Measurements from ENCODE around the gene CNOT8. TPM values are rescaled to one million over a fixed set of nuclear protein-coding genes. Genes with fewer than 3 reads are reported as not detected.

The CNOT8 gene
- total RNA-seq, 2 experiments from 2014 or later: 125 to 133 TPM

- no peak overlapping the region for H3K4me3 ChIP-seq (ENCODE audit: low read length)
- H3K9me3 ChIP-seq (ENCODE audit: control insufficient read depth in 1 of 2, insufficient read depth in 1 of 2, low read length in 2 of 2): no peaks in the 10 kb centered on the region
- TF ChIP-seq CTCF (IDR thresholded peaks at IDR 0.05): no peak
- no peak overlapping the region for H3K4me3 Mint-ChIP-seq
- DNase-seq (no peak), ATAC-seq (ENCODE audit: poor library complexity) (no peak)
- no peak overlapping the region for H3K27ac ChIP-seq (ENCODE audit: low read depth in 1 of 2, low read length in 2 of 2)
- no peaks in the 10 kb centered on the region for H3K4me1 ChIP-seq (ENCODE audit: insufficient read depth, low read length)
- ChIA-PET CTCF (no interaction called here), POLR2A (interaction anchor here (2.1 kb wide), 1 partner anchor 16 kb away, joined by 5 read pairs; no protein-coding TSS in a partner anchor)
- no peaks in the 10 kb centered on the region for H3K27me3 Mint-ChIP-seq
- H3K36me3 Mint-ChIP-seq (ENCODE audit: low read depth): no peaks in the 10 kb centered on the region
- no peak overlapping the region for H3K27ac Mint-ChIP-seq
- H3K27me3 ChIP-seq (ENCODE audit: control insufficient read depth in 1 of 2, insufficient read depth in 2 of 2, low read length in 2 of 2): no peaks in the 10 kb centered on the region
- H3K36me3 ChIP-seq (ENCODE audit: insufficient read depth, low read length): no peaks in the 10 kb centered on the region
- intact Hi-C loops (cut with DNase I, micrococcal nuclease): no loop called here
- no peaks in the 10 kb centered on the region for H3K9me3 Mint-ChIP-seq
- H3K4me1 Mint-ChIP-seq (ENCODE audit: low read depth): peaks cover 4% of the 10 kb centered on the region
Measured at GRCh38 chr5:154841273-154841661, 17.2 kb upstream of the CNOT8 start.

- H3K27ac Mint-ChIP-seq: no peak overlapping the region
- no peaks in the 10 kb centered on the region for H3K27me3 Mint-ChIP-seq
- ATAC-seq (ENCODE audit: poor library complexity) (no peak), DNase-seq (no peak)
- H3K4me1 ChIP-seq (ENCODE audit: insufficient read depth, low read length): no peaks in the 10 kb centered on the region
- H3K4me3 ChIP-seq (ENCODE audit: low read length): no peak overlapping the region
- H3K36me3 Mint-ChIP-seq (ENCODE audit: low read depth): no peaks in the 10 kb centered on the region
- no peak overlapping the region for H3K27ac ChIP-seq (ENCODE audit: low read depth in 1 of 2, low read length in 2 of 2)
- H3K9me3 Mint-ChIP-seq: no peaks in the 10 kb centered on the region
- H3K4me3 Mint-ChIP-seq: no peak overlapping the region
- H3K9me3 ChIP-seq (ENCODE audit: control insufficient read depth in 1 of 2, insufficient read depth in 1 of 2, low read length in 2 of 2): no peaks in the 10 kb centered on the region
- ChIA-PET CTCF (no interaction called here), POLR2A (no interaction called here)
- no peaks in the 10 kb centered on the region for H3K27me3 ChIP-seq (ENCODE audit: control insufficient read depth in 1 of 2, insufficient read depth in 2 of 2, low read length in 2 of 2)
- H3K36me3 ChIP-seq (ENCODE audit: insufficient read depth, low read length): no peaks in the 10 kb centered on the region
- no peak for TF ChIP-seq CTCF (IDR thresholded peaks at IDR 0.05)
- H3K4me1 Mint-ChIP-seq (ENCODE audit: low read depth): peaks cover 4% of the 10 kb centered on the region
- intact Hi-C loops (cut with DNase I, micrococcal nuclease): no loop called here
Measured at GRCh38 chr5:154842689-154843530, 15.5 kb upstream of the CNOT8 start.

GRCh38 chr5:154844809-154845208 lies 13.6 kb upstream of the CNOT8 start:
- H3K9me3 ChIP-seq (ENCODE audit: control insufficient read depth in 1 of 2, insufficient read depth in 1 of 2, low read length in 2 of 2): no peaks in the 10 kb centered on the region
- POLR2A ChIA-PET: interaction anchor here (0.5 kb wide), 1 partner anchor 115 kb away, joined by 3 read pairs; no protein-coding TSS in a partner anchor
- CTCF ChIA-PET: no interaction called here
- intact Hi-C loops (cut with DNase I, micrococcal nuclease): no loop called here
- no peaks in the 10 kb centered on the region for H3K36me3 ChIP-seq (ENCODE audit: insufficient read depth, low read length)
- no peaks in the 10 kb centered on the region for H3K9me3 Mint-ChIP-seq
- H3K4me3 ChIP-seq (ENCODE audit: low read length): no peak overlapping the region
- TF ChIP-seq CTCF (IDR thresholded peaks at IDR 0.05): no peak
- no peak overlapping the region for H3K4me3 Mint-ChIP-seq
- no peaks in the 10 kb centered on the region for H3K4me1 ChIP-seq (ENCODE audit: insufficient read depth, low read length)
- no peaks in the 10 kb centered on the region for H3K27me3 ChIP-seq (ENCODE audit: control insufficient read depth in 1 of 2, insufficient read depth in 2 of 2, low read length in 2 of 2)
- no peak overlapping the region for H3K27ac Mint-ChIP-seq
- peaks cover 4% of the 10 kb centered on the region for H3K4me1 Mint-ChIP-seq (ENCODE audit: low read depth)
- ATAC-seq (ENCODE audit: poor library complexity) (no peak), DNase-seq (no peak)
- H3K36me3 Mint-ChIP-seq (ENCODE audit: low read depth): no peaks in the 10 kb centered on the region
- H3K27me3 Mint-ChIP-seq: no peaks in the 10 kb centered on the region
- H3K27ac ChIP-seq (ENCODE audit: low read depth in 1 of 2, low read length in 2 of 2): no peak overlapping the region

Data from CD4-positive, alpha-beta T cell (primary cell).